ENCODE measurements around the gene CNTNAP2. TPM values are rescaled to one million over a fixed set of nuclear protein-coding genes. Genes with fewer than 3 reads are reported as not detected.

Gene CNTNAP2
- total RNA-seq, 2 experiments from 2014 or later, result 0.28 TPM; not detected in 1

DNA sequence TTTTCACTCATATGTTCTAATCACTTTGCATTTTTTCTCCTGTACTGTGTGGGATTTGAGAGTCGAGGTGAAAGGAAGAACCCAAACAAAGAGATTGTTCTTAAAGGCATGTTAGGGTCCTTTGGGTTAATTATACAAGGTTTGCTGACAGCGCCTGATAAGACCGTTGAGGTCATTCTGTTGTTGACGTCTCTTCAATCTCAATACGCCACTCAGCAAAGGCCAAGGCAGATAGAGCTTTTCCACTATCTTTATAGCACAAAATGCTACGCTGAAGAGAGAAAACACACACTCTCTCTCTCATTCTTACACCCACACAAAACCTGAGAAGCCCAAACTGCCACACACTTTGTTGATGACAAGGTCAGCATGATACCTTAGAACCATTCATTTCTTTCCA lies 228.7 kb downstream of the CNTNAP2 start:
- no peaks in the 10 kb centered on the region for H3K9me2 ChIP-seq (ENCODE audit: insufficient read depth, low read length)
- H3K9me3 ChIP-seq (ENCODE audit: low read length), result no peaks in the 10 kb centered on the region
- H3K4me2 ChIP-seq (ENCODE audit: low read length), result peak overlapping the region; percentile 45; the same call in 1 of the 2 replicates
- H3K4me3 ChIP-seq (ENCODE audit: low read depth, low read length, poor library complexity, severe bottlenecking), result no peak overlapping the region
- H3K4me1 ChIP-seq (ENCODE audit: insufficient read depth, low read length, poor library complexity, severe bottlenecking), result no peaks in the 10 kb centered on the region
- no peaks in the 10 kb centered on the region for H4K20me1 ChIP-seq (ENCODE audit: insufficient read depth, low read length)
- no peak for DNase-seq (ENCODE audit: low spot score)
- CTCF ChIA-PET (ENCODE audit: unreplicated experiment), result no interaction called here
- intact Hi-C loops (cut with micrococcal nuclease; ENCODE audit: unreplicated experiment), result no loop called here
- H3K36me3 ChIP-seq (ENCODE audit: insufficient read depth, low read length), result no peaks in the 10 kb centered on the region
- H2AFZ ChIP-seq (ENCODE audit: low read length), result no peak overlapping the region
- BruUV-seq (replicated peaks), result no TSS peak
- H3K79me2 ChIP-seq (ENCODE audit: insufficient read depth, low read depth, low read length), result no peaks in the 10 kb centered on the region
- POLR2A ChIA-PET, result interaction anchor here (0.7 to 1.0 kb wide), 3 partner anchors 44 to 495 kb away, joined by 3 to 4 read pairs (median 4); no protein-coding TSS in a partner anchor
- no peak for TF ChIP-seq CTCF (conservative IDR thresholded peaks at IDR 0.05; ENCODE audit: low read length)
- no peak for TF ChIP-seq EZH2phosphoT487 (IDR thresholded peaks at IDR 0.05; ENCODE audit: borderline replicate concordance, low read depth, low read length)
- H3K27ac ChIP-seq (ENCODE audit: low read depth, low read length, poor library complexity, severe bottlenecking), result no peak overlapping the region

DNA sequence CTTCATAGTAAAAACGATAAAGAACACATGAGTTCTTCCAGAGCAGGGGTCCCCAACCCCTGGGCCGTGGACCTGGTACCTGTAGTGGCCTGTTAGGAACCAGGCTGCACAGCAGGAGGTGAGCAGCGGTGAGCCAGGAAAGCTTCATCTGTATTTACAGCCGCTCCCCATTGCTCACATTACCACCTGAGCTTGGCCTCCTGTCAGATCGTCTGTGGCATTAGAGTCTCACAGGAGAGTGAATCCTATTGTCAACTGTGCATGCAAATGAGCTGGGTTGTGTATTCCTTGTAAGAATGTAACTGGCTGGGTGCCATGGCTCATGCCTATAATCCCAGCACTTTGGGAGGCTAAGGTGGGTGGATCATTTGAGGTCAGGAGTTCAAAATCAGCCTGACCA lies 229.5 kb downstream of the CNTNAP2 start:
- Histone ChIP-seq H3K79me2 (ENCODE audit: insufficient read depth, low read depth, low read length) (no peaks in the 10 kb centered on the region), H2AFZ (ENCODE audit: low read length) (no peak overlapping the region), H3K27ac (ENCODE audit: low read depth, low read length, poor library complexity, severe bottlenecking) (no peak overlapping the region), H4K20me1 (ENCODE audit: insufficient read depth, low read length) (no peaks in the 10 kb centered on the region), H3K4me1 (ENCODE audit: insufficient read depth, low read length, poor library complexity, severe bottlenecking) (no peaks in the 10 kb centered on the region), H3K4me2 (ENCODE audit: low read length) (peak overlapping the region; percentile 45; the same call in 1 of the 2 replicates), H3K9me3 (ENCODE audit: low read length) (no peaks in the 10 kb centered on the region), H3K4me3 (ENCODE audit: low read depth, low read length, poor library complexity, severe bottlenecking) (no peak overlapping the region), H3K36me3 (ENCODE audit: insufficient read depth, low read length) (no peaks in the 10 kb centered on the region), H3K9me2 (ENCODE audit: insufficient read depth, low read length) (no peaks in the 10 kb centered on the region)
- BruUV-seq (replicated peaks), result no TSS peak
- TF ChIP-seq EZH2phosphoT487 (IDR thresholded peaks at IDR 0.05; ENCODE audit: borderline replicate concordance, low read depth, low read length) (no peak), CTCF (conservative IDR thresholded peaks at IDR 0.05; ENCODE audit: low read length) (no peak)
- CTCF ChIA-PET (ENCODE audit: unreplicated experiment), result no interaction called here
- POLR2A ChIA-PET, result interaction anchor here (0.7 kb wide), 1 partner anchor 496 kb away, joined by 4 read pairs; no protein-coding TSS in a partner anchor
- DNase-seq (ENCODE audit: low spot score), result no peak
- intact Hi-C loops (cut with micrococcal nuclease; ENCODE audit: unreplicated experiment), result no loop called here

DNA sequence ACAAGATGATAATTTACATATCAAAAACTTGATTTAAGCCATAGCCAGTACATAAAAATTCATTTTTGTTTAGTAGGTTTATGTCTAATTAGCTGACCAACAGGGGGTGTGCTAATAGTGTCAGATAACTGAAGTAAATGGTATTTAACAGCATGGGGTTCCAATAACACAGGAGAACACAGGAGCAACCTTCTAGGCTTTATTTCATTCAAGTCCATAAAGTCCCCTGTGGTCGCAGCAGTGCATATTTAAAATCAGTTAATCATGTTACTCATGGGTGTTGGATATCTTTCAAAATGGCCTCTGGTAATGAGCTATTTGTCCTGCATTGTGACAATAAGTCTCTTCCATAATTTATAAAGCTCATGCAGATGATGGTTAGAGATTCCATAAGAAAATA lies 238.6 kb downstream of the CNTNAP2 start:
- CTCF ChIA-PET (ENCODE audit: unreplicated experiment), result no interaction called here
- H3K27ac ChIP-seq (ENCODE audit: low read depth, low read length, poor library complexity, severe bottlenecking), result no peak overlapping the region
- H3K4me1 ChIP-seq (ENCODE audit: insufficient read depth, low read length, poor library complexity, severe bottlenecking), result no peaks in the 10 kb centered on the region
- no peak overlapping the region for H2AFZ ChIP-seq (ENCODE audit: low read length)
- no peaks in the 10 kb centered on the region for H3K79me2 ChIP-seq (ENCODE audit: insufficient read depth, low read depth, low read length)
- no peak for DNase-seq (ENCODE audit: low spot score)
- H3K4me2 ChIP-seq (ENCODE audit: low read length), result no peak overlapping the region
- H4K20me1 ChIP-seq (ENCODE audit: insufficient read depth, low read length), result no peaks in the 10 kb centered on the region
- POLR2A ChIA-PET, result interaction anchor here (0.7 to 1.3 kb wide), 2 partner anchors 28 to 262 kb away, joined by 3 read pairs; no protein-coding TSS in a partner anchor
- TF ChIP-seq EZH2phosphoT487 (IDR thresholded peaks at IDR 0.05; ENCODE audit: borderline replicate concordance, low read depth, low read length) (no peak), CTCF (conservative IDR thresholded peaks at IDR 0.05; ENCODE audit: low read length) (no peak)
- H3K4me3 ChIP-seq (ENCODE audit: low read depth, low read length, poor library complexity, severe bottlenecking), result no peak overlapping the region
- no TSS peak for BruUV-seq (replicated peaks)
- intact Hi-C loops (cut with micrococcal nuclease; ENCODE audit: unreplicated experiment), result no loop called here
- no peaks in the 10 kb centered on the region for H3K36me3 ChIP-seq (ENCODE audit: insufficient read depth, low read length)
- no peaks in the 10 kb centered on the region for H3K9me2 ChIP-seq (ENCODE audit: insufficient read depth, low read length)
- no peaks in the 10 kb centered on the region for H3K9me3 ChIP-seq (ENCODE audit: low read length)
